Fibroblast of gingiva (primary cell): ENCODE results near the gene ATP2C2.
"Not testable (repeated sequence)": the region's sequence is repeated elsewhere in the genome, so short reads cannot be mapped to it uniquely, and the experiment has no call there.

ENCODE experiments used
- DNase-seq: peaks from one replicate; pipeline ENCODE4 v3.0.0-alpha.2; 2011; ENCODE audit warnings: low read depth

The ATP2C2 gene

GRCh38 chr16:84397090-84397489, 28.8 kb downstream of the ATP2C2 start:
- DNase-seq, result no peak

DNA sequence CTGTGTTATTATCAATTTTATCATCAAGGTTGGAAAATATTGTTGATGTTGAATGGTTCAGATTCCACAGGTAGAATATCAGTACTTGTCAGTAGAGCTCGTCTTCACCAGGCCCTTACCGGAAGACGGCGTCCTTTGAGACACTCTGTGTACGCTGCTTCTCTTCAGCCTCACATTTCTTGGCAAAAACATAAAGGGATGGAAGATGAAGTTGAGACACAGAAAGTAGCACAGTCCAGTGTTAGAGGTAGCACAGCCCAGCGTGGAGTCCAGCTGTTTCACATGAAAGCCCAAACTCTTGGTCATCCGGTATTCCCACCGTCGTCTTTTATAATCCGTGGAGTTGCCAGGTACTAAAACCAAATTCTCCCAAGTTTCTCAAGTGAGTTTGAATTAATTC, 30.4 kb downstream of the ATP2C2 start:
- no peak for DNase-seq

DNA sequence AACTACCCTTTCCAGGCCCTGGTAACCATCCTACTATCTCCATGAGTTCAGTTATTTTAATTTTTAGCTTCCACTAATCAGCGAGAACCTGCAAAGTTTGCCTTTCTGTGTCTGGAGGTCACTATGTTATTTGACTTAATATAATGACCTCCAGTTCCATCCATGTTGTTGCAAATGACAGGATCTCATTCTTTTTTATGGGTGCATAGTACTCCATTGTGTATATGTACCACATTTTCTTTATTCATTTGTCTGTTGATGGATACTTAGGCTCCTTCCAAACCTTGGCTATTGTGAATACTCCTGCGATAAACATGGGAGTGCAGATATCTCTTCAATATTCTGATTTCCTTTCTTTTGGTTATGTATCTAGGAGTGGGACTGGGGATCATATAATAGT, 31.6 kb downstream of the ATP2C2 start:
- DNase-seq, result not testable (repeated sequence)

- not testable (repeated sequence) for DNase-seq
Observed at GRCh38 chr16:84403435-84403834, 35.1 kb downstream of the ATP2C2 start.

- no peak for DNase-seq
Observed at GRCh38 chr16:84404324-84404723, 36.0 kb downstream of the ATP2C2 start.

- no peak for DNase-seq
Observed at GRCh38 chr16:84404936-84405639, 36.8 kb downstream of the ATP2C2 start.

GRCh38 chr16:84406006-84406963, 37.9 kb downstream of the ATP2C2 start:
- DNase-seq, result no peak

DNA sequence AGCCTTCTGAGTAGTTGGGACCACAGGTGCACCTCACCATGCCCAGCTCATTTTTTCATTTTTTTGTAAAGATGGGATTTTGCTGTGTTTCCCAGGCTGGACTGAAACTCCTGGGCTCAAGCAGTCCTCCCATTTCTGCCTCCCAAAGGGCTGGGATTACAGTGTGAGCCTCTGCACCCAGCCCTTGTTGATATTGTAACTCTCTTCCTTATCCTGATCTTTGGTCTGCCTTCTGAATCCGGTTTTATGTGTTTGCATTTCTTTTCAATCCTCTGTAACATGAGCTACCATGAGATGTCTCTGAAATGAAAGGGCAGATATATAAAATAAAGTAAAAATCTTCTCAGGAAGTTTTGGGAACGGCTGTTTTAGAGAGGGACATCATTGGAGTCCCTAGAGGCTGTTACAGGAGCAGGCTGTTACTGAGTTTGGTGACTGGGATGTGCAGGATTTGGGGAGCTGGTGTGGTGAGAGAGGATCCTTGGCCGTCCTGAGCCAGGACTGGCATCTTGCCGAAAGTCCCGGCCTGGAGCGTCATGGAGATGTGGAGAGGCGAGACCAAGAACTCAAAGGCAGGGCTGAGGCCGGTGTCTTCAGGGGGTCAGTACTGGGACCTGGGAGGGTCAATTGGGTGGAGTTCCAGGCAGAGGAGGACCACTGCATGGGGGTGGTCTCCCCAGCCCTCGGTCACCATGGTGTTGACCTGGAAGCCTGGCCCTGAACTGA, 39.4 kb downstream of the ATP2C2 start:
- no peak for DNase-seq

DNA sequence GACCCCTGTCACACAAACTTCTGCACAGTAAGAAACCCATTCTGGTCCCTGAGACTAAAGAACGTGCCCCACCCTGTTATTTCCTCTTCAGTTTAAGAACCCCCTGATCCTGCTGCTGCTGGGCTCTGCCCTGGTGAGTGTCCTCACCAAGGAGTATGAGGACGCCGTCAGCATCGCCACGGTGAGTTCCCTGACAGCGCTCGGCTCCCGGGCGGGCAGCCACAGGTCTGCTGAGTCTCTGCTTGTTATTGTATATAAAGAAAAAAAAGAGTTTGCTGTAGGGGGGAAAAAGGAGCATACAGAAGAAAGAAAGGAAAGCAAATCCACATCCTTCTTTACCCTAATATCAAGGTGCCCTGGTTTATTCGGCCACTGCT, 40.0 kb downstream of the ATP2C2 start:
- no peak for DNase-seq

GRCh38 chr16:84408856-84409255, 40.5 kb downstream of the ATP2C2 start:
- no peak for DNase-seq

DNA sequence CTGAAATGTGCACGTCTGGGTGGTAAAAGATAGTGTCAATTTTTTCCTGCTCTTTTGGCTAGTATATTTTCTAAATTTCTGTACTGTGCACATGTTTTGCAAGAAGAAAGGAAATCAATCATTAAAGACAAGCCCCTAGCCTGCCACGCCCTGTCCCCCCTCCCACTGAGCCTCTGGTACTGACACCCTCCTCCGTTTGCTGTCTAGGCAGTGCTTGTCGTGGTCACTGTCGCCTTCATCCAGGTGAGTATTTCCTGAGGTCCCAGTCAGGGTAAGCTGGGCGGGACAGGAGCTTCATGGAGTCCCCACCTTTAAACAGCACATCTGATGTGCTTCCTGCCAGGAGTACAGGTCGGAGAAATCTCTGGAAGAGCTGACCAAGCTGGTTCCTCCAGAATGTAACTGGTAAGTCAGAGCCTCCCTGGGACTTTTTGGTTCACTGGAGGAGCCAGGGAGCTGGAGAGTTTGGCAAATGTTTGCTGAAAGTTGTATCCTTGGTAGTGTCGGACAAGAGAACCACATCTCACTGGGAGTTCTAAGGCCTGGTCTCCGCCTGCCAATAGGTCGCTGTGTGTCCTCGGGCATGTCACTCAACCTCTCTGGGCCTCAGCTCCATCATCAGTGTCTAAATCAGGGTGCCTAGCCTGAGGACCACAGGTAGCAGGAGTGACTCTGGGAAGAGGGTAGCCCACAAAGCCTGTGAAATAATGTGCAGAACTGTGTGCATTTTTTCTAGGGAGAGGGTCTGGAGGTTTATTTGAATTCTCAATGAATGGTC, 42.2 kb downstream of the ATP2C2 start:
- no peak for DNase-seq

DNA sequence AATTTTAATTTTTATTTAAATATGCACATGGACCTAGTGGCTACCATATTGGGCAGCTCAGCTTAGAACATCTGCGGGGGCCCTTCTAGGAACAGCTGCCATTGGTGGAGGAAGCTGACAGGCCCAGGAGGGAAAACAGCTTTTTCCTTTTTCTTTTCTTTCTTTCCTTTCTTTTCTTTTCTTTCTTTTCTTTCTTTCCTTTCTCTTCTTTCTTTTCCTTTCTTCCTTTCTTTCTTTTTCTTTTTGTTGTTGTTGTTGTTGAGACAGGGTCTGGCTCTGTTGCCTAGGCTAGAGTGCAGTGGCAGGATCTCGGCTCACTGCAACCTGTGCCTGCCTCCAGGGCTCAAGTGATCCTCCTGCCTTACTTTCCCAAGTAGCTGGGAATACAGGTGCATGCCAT, 43.4 kb downstream of the ATP2C2 start:
- DNase-seq, result no peak

- no peak for DNase-seq
Observed at GRCh38 chr16:84412262-84412661, 43.9 kb downstream of the ATP2C2 start.

DNA sequence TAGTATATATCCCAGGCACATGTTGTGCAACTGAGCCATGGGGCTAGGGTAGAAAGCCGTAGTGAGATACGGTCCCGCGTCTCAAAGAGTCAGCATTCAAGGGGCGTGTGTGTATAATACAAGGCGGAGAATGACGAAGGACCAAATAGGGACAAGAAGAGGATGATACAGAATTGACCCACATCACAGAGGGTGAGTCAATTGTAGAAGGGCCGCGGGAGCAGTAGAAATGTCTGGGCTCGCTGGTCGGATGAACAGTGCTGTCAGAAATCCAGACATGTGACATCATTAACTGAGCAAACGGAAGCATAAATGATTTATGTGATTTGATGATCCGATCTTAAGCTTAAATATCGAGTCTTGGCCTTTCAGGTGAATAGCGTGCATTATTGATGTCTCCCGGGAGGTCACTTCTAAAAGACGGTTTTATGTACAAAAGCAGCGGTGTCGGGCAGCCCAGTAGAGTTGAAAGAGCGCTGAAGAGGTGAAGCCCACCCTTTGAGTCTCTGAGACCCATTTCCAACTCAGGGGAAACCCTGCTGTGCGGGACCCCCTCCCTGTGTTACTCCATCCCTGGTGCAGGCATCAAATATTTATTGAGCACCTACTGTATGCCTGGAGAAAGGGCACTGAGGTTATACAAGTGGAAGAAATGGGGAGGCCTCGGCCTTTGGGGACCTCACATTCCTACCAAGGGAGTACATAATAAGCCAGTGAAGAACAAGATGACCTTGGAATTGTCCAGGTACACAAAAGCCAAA, 45.1 kb downstream of the ATP2C2 start:
- no peak for DNase-seq

DNA sequence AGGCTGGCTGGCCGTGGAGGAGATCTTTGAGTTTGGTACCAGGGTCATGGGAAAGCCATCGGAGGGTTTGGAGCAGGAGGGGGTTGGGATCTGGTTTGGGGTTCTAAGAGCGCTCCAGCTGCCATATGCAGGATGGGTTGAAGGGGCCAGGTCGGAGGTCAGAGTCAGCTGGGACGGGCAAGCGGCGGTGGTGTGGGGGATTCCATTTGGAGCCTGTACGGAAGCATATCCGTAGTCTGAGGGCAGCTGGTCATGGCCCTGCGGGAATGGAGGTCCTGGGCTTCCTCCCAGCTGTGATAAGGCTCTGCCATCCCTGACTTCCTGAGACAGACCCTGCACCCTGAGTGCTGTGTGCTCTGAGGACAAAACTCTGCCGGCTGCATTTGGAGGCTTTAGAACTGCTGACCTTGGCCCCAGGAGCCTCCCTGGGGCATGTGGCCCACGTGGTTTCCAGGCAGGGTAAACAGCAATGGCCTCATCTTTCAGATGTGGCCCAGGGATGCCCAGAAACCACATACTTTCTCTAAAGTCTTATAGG, 46.5 kb downstream of the ATP2C2 start:
- no peak for DNase-seq

DNA sequence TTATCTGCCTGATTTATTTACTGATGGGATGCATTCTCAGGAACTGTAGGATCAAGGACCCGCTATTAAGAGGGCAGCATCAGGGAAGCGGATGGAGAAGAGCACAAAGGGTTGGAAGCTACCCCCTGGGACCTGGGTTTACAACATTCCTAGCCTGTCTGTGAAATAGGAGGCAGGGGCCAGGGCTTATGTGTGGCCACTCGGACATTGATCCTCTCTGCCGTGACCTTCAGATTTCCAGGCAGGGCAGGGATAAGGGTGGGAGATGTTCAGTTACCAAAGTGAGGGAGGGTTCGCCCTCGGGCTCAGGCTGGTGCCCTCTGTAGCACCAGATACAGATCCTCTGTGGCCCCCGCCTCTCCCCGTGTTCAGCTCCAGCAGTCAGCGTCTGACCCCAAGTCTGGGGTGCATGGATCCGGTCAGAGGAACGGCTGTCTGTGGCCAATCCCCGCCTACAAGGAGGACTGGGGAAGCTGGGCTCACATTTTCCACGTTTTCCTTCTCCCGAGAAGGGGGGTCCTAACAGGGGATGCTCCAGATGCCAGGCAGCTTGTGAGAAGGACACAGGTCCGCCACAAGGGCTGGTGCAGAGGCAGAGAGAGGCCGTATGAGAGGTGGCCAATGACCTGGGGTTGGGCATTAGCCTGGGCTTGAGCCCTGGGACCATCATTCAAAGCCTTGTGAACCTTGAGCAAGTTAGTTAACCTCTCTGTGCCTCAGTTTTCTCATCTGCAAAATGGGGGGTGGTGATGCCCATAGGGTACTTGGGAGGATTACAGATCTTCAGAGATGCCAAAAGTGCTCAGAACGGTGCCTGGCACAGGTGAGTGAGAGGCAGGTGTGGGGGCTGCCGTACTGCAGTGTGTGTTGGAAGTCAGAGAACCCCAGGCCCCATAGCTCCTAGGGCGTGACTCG, 48.3 kb downstream of the ATP2C2 start:
- no peak for DNase-seq

- no peak for DNase-seq
Observed at GRCh38 chr16:84418056-84418849, 49.9 kb downstream of the ATP2C2 start.

GRCh38 chr16:84419730-84420129, 51.4 kb downstream of the ATP2C2 start:
- DNase-seq, result no peak

- DNase-seq, result not testable (repeated sequence)
Observed at GRCh38 chr16:84420556-84420955, 52.2 kb downstream of the ATP2C2 start.
